Measurements from ENCODE around the gene CHMP4A. TPM values are rescaled to one million over a fixed set of nuclear protein-coding genes. Genes with fewer than 3 reads are reported as not detected.

CHMP4A gene, protein sequence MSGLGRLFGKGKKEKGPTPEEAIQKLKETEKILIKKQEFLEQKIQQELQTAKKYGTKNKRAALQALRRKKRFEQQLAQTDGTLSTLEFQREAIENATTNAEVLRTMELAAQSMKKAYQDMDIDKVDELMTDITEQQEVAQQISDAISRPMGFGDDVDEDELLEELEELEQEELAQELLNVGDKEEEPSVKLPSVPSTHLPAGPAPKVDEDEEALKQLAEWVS
- total RNA-seq = 10 to 100 TPM; 34.7 to 38.4 TPM
- long read RNA-seq, transcript CHMP4A-201 (6 exons, 1,393 nt) = major isoform, 11 of 13 reads
- long read RNA-seq, partial matches to known transcripts = 0 of 13 reads
- long read RNA-seq, other reads (novel, unspliced or antisense) = 1 of 13 reads

- DNase-seq = peak; percentile 99
- intact Hi-C loops (cut with DNase I) = no loop called here
- peak; percentile 93 to 95 for ATAC-seq
These were observed at the start of gene CHMP4A for GRCh38 chr14:24212924-24213865. TSS of gene CHMP4A (minus strand) at chr14:24213488. CDS start at chr14:24213439, 49 bp downstream.

DNA sequence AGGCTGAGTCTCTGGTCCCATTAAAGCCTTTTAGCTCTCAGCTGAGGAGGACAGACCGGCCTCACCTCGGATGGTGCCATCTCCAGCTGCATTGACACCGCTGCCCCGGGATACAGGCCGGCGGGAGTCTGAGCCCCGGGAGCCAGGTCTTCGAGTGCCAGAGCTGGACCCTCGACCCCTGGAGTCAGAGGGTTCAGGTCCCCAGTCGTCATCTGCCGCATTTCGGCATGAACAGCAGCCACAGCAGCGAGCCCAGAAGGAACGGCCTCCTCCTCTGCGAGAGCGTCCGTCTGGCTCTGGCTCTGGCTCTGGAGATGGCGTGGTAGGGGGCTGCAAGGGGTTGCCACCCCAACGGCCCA is 48.7 kb upstream of the CHMP4A start:
- intact Hi-C loops (cut with DNase I) = no loop called here
- DNase-seq = peak; percentile 17
- ATAC-seq = no peak

DNA sequence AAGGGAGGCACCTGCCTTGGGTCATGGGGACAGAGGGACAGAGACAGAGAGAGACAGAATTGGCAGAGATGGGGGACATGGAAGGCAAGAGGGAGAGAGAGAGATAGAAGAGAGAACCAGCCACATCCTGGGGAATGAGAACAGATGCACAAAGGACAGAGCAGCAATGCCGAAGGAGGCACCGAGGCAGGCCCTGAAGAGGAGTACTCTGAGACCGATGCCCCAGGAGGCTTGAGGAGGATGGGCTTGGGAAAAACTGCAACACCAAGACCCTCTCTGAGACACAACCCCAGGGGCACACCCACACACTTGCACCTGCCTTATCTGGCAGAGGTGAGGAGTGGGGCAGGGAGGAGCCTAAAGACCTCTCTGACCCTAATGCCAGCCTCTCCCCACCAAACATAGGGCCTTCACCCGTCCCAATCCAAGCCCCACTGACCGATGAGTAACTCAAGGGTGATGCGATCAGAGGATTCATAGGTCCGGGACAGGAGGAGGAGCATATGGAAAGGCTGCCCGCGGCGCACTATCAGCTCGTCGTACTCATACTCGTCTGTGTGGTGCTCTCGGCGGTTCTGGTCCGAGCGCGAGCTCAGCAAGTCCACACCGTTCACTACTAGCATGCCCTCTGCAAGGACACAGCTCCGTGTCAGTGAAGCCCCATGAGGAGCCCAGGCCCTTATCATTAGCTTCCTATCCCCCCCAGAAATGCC is 48.1 kb upstream of the CHMP4A start:
- intact Hi-C loops (cut with DNase I) = no loop called here
- ATAC-seq (peak in 1 of 2 donors; percentile 16), DNase-seq (peak; percentile 21)

DNA sequence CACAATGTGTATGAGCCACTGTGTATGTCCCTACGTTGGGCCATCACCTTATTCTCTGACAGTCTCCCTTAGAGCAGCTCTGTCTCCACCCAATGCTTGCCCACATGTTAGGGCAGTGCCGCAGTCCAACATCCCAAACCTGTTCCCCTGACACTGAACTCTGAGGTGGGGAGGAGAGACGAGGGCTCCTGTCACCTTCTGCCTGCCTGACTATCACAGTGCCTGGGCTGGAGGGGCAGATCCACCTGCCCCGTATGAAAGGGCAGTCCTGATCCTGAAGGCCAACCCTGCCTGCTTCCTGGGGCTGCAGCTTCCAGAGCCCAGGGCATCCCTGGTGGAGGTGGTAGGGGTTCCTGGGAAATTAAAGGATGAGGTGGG is 47.5 kb upstream of the CHMP4A start:
- ATAC-seq = no peak
- intact Hi-C loops (cut with DNase I) = no loop called here
- peak; percentile 3 for DNase-seq

DNA sequence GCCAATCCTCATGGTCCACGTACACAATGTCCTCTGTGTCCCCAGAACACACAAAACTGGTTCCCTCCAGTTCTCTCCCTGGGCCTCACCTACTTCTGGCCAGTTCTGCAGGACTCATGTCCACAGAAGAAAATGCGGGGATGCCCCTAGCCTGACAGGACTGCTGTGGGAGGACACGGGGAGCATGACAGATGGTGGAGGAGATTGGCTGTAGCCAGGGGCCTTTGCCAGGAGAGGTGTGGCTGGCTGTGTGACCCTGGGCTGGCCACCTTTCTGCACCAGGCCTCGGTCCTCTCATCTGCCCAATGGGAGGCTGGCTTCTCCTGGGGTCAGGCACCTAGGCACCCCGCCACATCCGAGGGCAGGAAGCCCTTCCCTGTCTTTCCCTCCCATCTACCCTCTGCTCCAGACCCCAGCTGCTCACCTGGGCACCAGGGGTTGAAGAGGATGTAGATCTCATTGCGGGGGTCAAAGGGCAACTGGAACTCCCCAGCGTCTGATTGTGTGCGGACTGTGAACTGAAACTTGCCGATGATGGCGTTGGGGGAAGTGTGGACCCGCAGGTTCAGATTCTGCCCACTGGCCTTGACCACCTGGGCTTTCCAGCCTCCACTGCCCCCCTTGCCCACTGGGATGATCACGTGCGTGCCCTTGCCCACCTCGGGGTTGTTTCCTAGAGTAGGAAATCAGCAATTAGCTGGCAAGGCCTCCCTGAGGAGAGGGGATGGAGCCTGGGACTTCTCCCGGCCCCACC is 46.9 kb upstream of the CHMP4A start:
- peak; percentile 12 for DNase-seq
- no peak for ATAC-seq
- intact Hi-C loops (cut with DNase I) = no loop called here

- DNase-seq = peak; percentile 38
- peak; percentile 21 to 31 for ATAC-seq
- intact Hi-C loops (cut with DNase I) = no loop called here
These were observed 46.2 kb upstream of the CHMP4A start for GRCh38 chr14:24259282-24260025.

GRCh38 chr14:24258548-24259265 is 45.4 kb upstream of the CHMP4A start:
- ATAC-seq = peak in 1 of 2 donors; percentile 4
- intact Hi-C loops (cut with DNase I) = no loop called here
- peak; percentile 15 for DNase-seq

GRCh38 chr14:24258119-24258518 is 44.8 kb upstream of the CHMP4A start:
- ATAC-seq = no peak
- intact Hi-C loops (cut with DNase I) = no loop called here
- DNase-seq = peak; percentile 10

- DNase-seq (peak; percentile 18), ATAC-seq (no peak)
- intact Hi-C loops (cut with DNase I) = no loop called here
These were observed 43.7 kb upstream of the CHMP4A start for GRCh38 chr14:24256960-24257359.

- ATAC-seq = no peak
- intact Hi-C loops (cut with DNase I) = no loop called here
- peak; percentile 15 for DNase-seq
These were observed 42.8 kb upstream of the CHMP4A start for GRCh38 chr14:24255931-24256711.

GRCh38 chr14:24255438-24255837 is 42.1 kb upstream of the CHMP4A start:
- ATAC-seq (no peak), DNase-seq (peak; percentile 17)

GRCh38 chr14:24254630-24255392 is 41.5 kb upstream of the CHMP4A start:
- intact Hi-C loops (cut with DNase I) = no loop called here
- peak; percentile 12 for DNase-seq
- ATAC-seq = no peak

More at GRCh38 chr14:24255438-24255837, 42.1 kb upstream of the CHMP4A start:
- intact Hi-C loops (cut with DNase I) = no loop called here

- intact Hi-C loops (cut with DNase I) = no loop called here
- ATAC-seq (no peak), DNase-seq (no peak)
These were observed 40.6 kb upstream of the CHMP4A start for GRCh38 chr14:24253936-24254335.

DNA sequence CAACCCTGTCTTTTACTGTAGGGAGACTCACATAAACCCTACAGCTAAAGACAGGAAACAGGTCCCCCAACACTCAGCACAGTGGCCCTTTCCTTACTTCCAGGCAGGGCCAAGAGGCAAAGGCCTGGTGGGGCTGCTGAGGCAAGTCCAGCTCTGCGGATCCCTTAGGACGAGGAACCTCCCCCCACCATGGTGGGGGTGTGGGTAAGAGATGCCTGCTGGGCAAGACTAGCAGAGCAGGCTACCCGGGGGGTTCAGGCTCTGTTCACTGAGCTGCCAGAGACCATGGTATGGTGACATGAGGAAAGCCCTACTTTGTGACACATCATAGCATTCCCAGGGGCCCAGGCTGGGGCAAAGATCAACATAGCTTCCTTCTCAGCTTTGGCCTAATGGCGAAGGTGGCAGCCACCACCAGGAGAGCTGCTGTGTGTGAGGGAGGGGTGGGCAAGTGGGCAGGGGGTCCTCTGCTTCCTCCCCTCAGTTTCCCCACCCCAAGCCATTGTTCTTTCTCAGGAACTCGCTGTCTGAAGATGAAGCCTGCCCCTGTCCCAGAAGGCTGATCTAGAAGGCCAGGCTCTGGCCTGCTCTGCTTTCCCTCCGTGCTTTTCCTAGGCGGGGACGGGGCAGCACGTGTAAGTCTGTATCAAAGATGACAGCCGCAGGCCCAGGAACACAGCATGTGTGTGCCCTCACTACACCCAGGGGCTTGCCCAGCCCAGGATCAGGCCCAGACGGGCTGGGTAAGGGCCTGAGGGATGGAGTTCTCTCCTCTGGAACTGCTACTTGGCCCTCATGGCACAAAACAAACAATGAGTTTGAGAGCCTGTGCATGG is 39.2 kb upstream of the CHMP4A start:
- no peak for ATAC-seq

DNA sequence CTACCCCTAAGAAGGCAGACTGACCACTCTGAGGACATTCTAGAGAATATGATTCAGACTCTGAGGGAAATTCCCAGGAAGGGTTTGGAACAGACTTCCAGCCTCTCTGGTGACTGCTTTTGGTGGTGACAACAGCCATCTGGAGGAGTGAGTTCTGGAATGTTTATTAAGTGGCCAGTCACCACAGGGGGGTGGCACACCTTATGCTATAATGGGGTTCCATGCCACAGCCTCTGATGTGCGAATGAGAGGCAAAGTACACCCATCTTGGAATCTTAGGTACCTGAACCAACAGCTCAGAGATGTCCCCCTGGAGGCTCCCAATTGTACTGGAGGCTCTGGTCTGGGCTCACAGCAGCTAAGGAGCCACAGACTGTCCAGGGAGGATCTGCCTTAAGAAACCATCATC is 38.6 kb upstream of the CHMP4A start:
- intact Hi-C loops (cut with DNase I) = no loop called here
- ATAC-seq = no peak

More for the DNA sequence above, 39.2 kb upstream of the CHMP4A start:
- intact Hi-C loops (cut with DNase I) = no loop called here
- peak; percentile 7 for DNase-seq

More for the DNA sequence above, 38.6 kb upstream of the CHMP4A start:
- no peak for DNase-seq
